Gastrocnemius medialis (tissue), 4 donors: Measurements from ENCODE around the gene HS3ST6.

Experiments
- POLR2A ChIP-seq, 2 donors: fragments of 450-650 bp; IDR thresholded peaks; one replicate each; pipeline ENCODE4 v1.6.1; 2017; ENCODE audit warnings: antibody characterized with exemption in 2 of 2, mild to moderate bottlenecking in 2 of 2, moderate library complexity in 2 of 2
- TF ChIP-seq, protein P1 (sequence below), 5 experiments: fragments of 450-650 bp in 3 of 5; fragments of 200-600 bp in 2 of 5; sonication (generic) in 2 of 5; IDR thresholded peaks in 4 of 5; conservative IDR thresholded peaks in 1 of 5; 1 replicate in 4 of 5; 2 replicates in 1 of 5; pipeline ENCODE4 v1.5.1; 2016 to 2019; ENCODE audit warnings: antibody characterized with exemption in 5 of 5, mild to moderate bottlenecking in 3 of 5, moderate library complexity in 3 of 5

DNA sequence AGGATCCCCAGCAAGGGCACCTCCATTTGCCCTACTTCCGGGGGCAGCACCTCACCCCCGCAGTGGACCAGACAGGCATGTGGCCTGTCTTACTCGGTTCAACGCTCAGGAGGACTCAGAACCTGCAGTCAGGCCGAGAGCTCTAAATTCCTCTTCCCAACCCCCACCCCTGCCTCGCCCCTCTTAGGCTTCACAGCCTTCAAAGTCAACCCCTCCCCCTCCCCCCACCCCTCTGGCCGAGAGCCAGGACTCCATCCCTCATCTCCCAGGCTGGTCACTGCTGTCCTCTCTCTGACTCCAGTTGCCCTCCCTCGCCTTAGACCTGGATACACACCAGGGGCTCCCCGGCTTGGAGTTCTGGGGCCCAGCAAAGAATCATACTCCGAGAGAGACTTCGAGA, 8.1 kb upstream of the HS3ST6 start:
- TF ChIP-seq, protein P1, sequence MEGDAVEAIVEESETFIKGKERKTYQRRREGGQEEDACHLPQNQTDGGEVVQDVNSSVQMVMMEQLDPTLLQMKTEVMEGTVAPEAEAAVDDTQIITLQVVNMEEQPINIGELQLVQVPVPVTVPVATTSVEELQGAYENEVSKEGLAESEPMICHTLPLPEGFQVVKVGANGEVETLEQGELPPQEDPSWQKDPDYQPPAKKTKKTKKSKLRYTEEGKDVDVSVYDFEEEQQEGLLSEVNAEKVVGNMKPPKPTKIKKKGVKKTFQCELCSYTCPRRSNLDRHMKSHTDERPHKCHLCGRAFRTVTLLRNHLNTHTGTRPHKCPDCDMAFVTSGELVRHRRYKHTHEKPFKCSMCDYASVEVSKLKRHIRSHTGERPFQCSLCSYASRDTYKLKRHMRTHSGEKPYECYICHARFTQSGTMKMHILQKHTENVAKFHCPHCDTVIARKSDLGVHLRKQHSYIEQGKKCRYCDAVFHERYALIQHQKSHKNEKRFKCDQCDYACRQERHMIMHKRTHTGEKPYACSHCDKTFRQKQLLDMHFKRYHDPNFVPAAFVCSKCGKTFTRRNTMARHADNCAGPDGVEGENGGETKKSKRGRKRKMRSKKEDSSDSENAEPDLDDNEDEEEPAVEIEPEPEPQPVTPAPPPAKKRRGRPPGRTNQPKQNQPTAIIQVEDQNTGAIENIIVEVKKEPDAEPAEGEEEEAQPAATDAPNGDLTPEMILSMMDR (IDR thresholded peaks at IDR 0.05 in 4 of 5, conservative IDR thresholded peaks at IDR 0.05 in 1 of 5): no peak
- TF ChIP-seq POLR2A (IDR thresholded peaks at IDR 0.05): no peak
